IMR-90 (cell line): ENCODE results near the gene SLC28A3.

Source experiments
- CEBPB ChIP-seq: IDR thresholded peaks from 2 replicates; pipeline ENCODE4 v1.6.1; 2012; ENCODE audit warnings: low read depth, low read length, improper control_type of control experiment
- ELK1 ChIP-seq: fragments of 150-350 bp; IDR thresholded peaks from 2 replicates; pipeline ENCODE4 v1.6.1; 2016; ENCODE audit warnings: low read depth, mild to moderate bottlenecking, low read length, moderate library complexity, borderline replicate concordance
- FOS ChIP-seq: fragments of 150-350 bp; IDR thresholded peaks from 2 replicates; pipeline ENCODE4 v1.6.1; 2016; ENCODE audit warnings: low read depth, low read length
- POLR2A ChIP-seq: IDR thresholded peaks from 2 replicates; pipeline ENCODE4 v1.6.1; 2012; ENCODE audit warnings: mild to moderate bottlenecking, low read depth, low read length
- RAD21 ChIP-seq: IDR thresholded peaks from 2 replicates; pipeline ENCODE4 v1.6.1; 2012; ENCODE audit warnings: low read length, improper control_type of control experiment
- RCOR1 ChIP-seq: IDR thresholded peaks from 2 replicates; pipeline ENCODE4 v1.6.1; 2012; ENCODE audit warnings: mild to moderate bottlenecking, low read length, improper control_type of control experiment; ENCODE audit not compliant: insufficient replicate concordance
- TF ChIP-seq, protein P1 (sequence below): conservative IDR thresholded peaks from 2 replicates; pipeline ENCODE4 v1.5.1; 2012; ENCODE audit warnings: mild to moderate bottlenecking, low read depth, low read length, improper control_type of control experiment

- TF ChIP-seq, protein P1, sequence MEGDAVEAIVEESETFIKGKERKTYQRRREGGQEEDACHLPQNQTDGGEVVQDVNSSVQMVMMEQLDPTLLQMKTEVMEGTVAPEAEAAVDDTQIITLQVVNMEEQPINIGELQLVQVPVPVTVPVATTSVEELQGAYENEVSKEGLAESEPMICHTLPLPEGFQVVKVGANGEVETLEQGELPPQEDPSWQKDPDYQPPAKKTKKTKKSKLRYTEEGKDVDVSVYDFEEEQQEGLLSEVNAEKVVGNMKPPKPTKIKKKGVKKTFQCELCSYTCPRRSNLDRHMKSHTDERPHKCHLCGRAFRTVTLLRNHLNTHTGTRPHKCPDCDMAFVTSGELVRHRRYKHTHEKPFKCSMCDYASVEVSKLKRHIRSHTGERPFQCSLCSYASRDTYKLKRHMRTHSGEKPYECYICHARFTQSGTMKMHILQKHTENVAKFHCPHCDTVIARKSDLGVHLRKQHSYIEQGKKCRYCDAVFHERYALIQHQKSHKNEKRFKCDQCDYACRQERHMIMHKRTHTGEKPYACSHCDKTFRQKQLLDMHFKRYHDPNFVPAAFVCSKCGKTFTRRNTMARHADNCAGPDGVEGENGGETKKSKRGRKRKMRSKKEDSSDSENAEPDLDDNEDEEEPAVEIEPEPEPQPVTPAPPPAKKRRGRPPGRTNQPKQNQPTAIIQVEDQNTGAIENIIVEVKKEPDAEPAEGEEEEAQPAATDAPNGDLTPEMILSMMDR: no peak
- TF ChIP-seq RAD21 (no peak), CEBPB (no peak), RCOR1 (no peak), POLR2A (no peak), FOS (no peak), ELK1 (no peak)
Observed at GRCh38 chr9:84382720-84383119, 42.2 kb upstream of the SLC28A3 start.
